ENCODE data around the gene ZBTB5. TPM values are rescaled to one million over a fixed set of nuclear protein-coding genes. Genes with fewer than 3 reads are reported as not detected.

Gene ZBTB5
- total and polyA plus RNA-seq, 2 donors (not counting 3 experiments of a cell fraction or from before 2014, with no cell fraction given) = 10.0 to 13.7 TPM

DNA sequence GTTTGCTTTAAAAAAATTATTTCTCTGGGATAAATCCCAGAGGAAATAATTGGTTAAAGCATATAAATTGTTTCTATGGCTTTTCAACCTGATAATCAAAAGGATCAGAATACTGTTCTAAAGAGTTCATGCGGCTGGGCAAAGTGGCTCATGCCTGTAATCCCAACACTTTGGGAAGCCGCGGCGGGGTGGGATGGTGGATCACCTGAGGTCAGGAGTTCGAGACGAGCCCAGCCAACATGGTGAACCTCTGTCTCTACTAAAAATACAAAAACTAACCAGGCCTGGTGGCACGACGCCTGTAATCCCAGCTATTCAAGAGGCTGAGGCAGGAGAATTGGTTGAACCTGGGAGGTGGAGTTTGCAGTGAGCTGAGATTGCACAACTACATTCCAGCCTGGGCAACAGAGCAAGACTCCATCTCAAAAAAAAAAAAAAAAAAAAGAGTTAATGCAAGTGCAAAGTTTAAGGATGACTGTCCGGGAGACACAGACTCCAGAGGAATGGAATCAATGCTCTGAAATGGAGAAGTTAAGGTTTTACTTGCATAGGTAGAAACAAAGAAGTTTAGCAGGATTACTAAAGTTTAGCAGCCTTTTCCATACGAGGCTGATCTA lies 59.4 kb downstream of the ZBTB5 start:
- ChIA-PET CTCF (interaction anchor here (1.4 to 1.5 kb wide), 3 partner anchors 10 to 533 kb away, joined by 3 to 5 read pairs (median 4); no protein-coding TSS in a partner anchor), POLR2A (no interaction called here)
- H3K79me2 ChIP-seq (ENCODE audit: control insufficient read depth, insufficient read depth, low read length) = no peaks in the 10 kb centered on the region
- FAIRE-seq = no peak
- no TSS peak for BruUV-seq (replicated peaks)
- no peak overlapping the region for H3K4me3 ChIP-seq (replicated peaks in 1 of 3; ENCODE audit: insufficient read depth in 1 of 3, low read depth in 1 of 3, low read length in 3 of 3)
- dilution Hi-C loops (cut with MboI; ENCODE audit: extremely low pct_ligation_motif_present, low sequenced_read_pairs) (no loop called here), intact Hi-C loops (cut with micrococcal nuclease) (no loop called here)
- H3K27ac ChIP-seq (ENCODE audit: insufficient read depth, low read depth, low read length) = no peak overlapping the region
- no peaks in the 10 kb centered on the region for H3K9me1 ChIP-seq (replicated peaks; ENCODE audit: control insufficient read depth, extremely low read depth, insufficient read depth, low read length)
- no peaks in the 10 kb centered on the region for H3K4me1 ChIP-seq (ENCODE audit: control insufficient read depth, extremely low read depth, insufficient read depth, low read length)
- TF ChIP-seq EZH2 (IDR thresholded peaks at IDR 0.05; ENCODE audit: borderline replicate concordance, low read depth, low read length, severe bottlenecking) (no peak), POLR2A (IDR thresholded peaks at IDR 0.05; ENCODE audit: low read depth, low read length) (no peak), JUN (IDR thresholded peaks at IDR 0.05; ENCODE audit: borderline replicate concordance, insufficient read depth, insufficient read length, low read depth) (no peak), POLR2AphosphoS5 (IDR thresholded peaks at IDR 0.05; ENCODE audit: insufficient read depth, low read depth, low read length) (no peak), FOS (IDR thresholded peaks at IDR 0.05; ENCODE audit: borderline replicate concordance, insufficient read depth, low read length) (no peak), MYC (IDR thresholded peaks at IDR 0.05; ENCODE audit: low read depth, low read length) (no peak), GATA2 (IDR thresholded peaks at IDR 0.05; ENCODE audit: insufficient read depth, insufficient read length, low read depth, low read length) (no peak)
- TF ChIP-seq, protein P1, sequence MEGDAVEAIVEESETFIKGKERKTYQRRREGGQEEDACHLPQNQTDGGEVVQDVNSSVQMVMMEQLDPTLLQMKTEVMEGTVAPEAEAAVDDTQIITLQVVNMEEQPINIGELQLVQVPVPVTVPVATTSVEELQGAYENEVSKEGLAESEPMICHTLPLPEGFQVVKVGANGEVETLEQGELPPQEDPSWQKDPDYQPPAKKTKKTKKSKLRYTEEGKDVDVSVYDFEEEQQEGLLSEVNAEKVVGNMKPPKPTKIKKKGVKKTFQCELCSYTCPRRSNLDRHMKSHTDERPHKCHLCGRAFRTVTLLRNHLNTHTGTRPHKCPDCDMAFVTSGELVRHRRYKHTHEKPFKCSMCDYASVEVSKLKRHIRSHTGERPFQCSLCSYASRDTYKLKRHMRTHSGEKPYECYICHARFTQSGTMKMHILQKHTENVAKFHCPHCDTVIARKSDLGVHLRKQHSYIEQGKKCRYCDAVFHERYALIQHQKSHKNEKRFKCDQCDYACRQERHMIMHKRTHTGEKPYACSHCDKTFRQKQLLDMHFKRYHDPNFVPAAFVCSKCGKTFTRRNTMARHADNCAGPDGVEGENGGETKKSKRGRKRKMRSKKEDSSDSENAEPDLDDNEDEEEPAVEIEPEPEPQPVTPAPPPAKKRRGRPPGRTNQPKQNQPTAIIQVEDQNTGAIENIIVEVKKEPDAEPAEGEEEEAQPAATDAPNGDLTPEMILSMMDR (IDR thresholded peaks at IDR 0.05; ENCODE audit: extremely low read depth in 1 of 2, insufficient read depth in 1 of 2, low read depth in 1 of 2, low read length in 2 of 2) = no peak
- TF ChIP-seq, protein P2, sequence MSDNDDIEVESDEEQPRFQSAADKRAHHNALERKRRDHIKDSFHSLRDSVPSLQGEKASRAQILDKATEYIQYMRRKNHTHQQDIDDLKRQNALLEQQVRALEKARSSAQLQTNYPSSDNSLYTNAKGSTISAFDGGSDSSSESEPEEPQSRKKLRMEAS (IDR thresholded peaks at IDR 0.05; ENCODE audit: insufficient read depth, insufficient read length) = no peak
- H3K9me3 ChIP-seq (replicated peaks; ENCODE audit: control insufficient read depth, insufficient read depth, low read length) = no peaks in the 10 kb centered on the region
- no peak overlapping the region for H3K9ac ChIP-seq (replicated peaks; ENCODE audit: extremely low read depth, insufficient read depth, low read length)
- DNase-seq (ENCODE audit: low read depth, low spot score) = no peak
- no peaks in the 10 kb centered on the region for H4K20me1 ChIP-seq (replicated peaks; ENCODE audit: control insufficient read depth, extremely low read depth, insufficient read depth, low read length)
- H3K4me2 ChIP-seq (ENCODE audit: insufficient read depth, low read length) = no peak overlapping the region
- no peak overlapping the region for H2AFZ ChIP-seq (ENCODE audit: low read depth, low read length)
- no peaks in the 10 kb centered on the region for H3K36me3 ChIP-seq (ENCODE audit: control insufficient read depth in 2 of 2, extremely low read depth in 1 of 2, insufficient read depth in 2 of 2, low read length in 2 of 2)
- peaks cover 2 to 15% of the 10 kb centered on the region in 2 experiments for H3K27me3 ChIP-seq (ENCODE audit: control insufficient read depth in 2 of 2, insufficient read depth in 2 of 2, low read length in 2 of 2)

Data from endothelial cell of umbilical vein (primary cell).